MM.1S (cell line): Measurements from ENCODE around the gene NFU1.

Experiments used
- EZH2 ChIP-seq: fragments of 300-600 bp; sonication (generic); optimal IDR thresholded peaks from 2 replicates; pipeline ENCODE3; 2017; ENCODE audit warnings: low read depth, mild to moderate bottlenecking, antibody characterized with exemption, low read length, mixed read lengths
- EZH2phosphoT487 ChIP-seq: fragments of 300-600 bp; sonication (generic); IDR thresholded peaks from 2 replicates; pipeline ENCODE4 v1.6.1; 2018; ENCODE audit warnings: antibody characterized with exemption, low read length
- TF ChIP-seq, protein P1 (sequence below): fragments of 300-600 bp; sonication (generic); IDR thresholded peaks from 2 replicates; pipeline ENCODE4 v1.5.1; 2016; ENCODE audit warnings: antibody characterized with exemption, low read length, mixed read lengths

DNA sequence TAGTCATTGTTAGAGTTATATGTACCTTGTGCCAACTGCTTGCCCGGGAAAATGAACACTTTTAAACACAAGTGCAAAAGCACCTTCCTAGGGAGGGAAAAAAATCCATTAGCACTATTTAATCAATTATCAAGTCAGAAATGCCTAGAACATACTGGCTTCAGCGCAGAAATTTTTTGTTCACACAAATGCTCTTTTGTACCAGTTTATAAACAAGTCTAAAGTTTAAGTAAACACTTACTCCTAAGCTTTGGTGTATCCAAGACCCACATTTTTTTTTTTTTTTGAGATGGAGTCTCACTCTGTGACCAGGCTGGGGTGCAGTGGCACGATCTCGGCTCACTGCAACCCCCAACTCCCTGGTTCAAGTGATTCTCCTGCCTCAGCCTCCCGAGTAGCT is 80.8 kb downstream of the NFU1 start:
- TF ChIP-seq, protein P1, sequence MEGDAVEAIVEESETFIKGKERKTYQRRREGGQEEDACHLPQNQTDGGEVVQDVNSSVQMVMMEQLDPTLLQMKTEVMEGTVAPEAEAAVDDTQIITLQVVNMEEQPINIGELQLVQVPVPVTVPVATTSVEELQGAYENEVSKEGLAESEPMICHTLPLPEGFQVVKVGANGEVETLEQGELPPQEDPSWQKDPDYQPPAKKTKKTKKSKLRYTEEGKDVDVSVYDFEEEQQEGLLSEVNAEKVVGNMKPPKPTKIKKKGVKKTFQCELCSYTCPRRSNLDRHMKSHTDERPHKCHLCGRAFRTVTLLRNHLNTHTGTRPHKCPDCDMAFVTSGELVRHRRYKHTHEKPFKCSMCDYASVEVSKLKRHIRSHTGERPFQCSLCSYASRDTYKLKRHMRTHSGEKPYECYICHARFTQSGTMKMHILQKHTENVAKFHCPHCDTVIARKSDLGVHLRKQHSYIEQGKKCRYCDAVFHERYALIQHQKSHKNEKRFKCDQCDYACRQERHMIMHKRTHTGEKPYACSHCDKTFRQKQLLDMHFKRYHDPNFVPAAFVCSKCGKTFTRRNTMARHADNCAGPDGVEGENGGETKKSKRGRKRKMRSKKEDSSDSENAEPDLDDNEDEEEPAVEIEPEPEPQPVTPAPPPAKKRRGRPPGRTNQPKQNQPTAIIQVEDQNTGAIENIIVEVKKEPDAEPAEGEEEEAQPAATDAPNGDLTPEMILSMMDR = no peak
- TF ChIP-seq EZH2 (no peak), EZH2phosphoT487 (no peak)
